Thyroid gland (tissue), 4 donors: ENCODE data around the gene SH3GLB1.

ENCODE experiments used
- POLR2A ChIP-seq, 2 donors: fragments of 450-650 bp; IDR thresholded peaks; one replicate each; pipeline ENCODE4 v1.6.1; 2017; ENCODE audit warnings: antibody characterized with exemption in 2 of 2, mild to moderate bottlenecking in 2 of 2, moderate library complexity in 1 of 2
- TF ChIP-seq, protein P1 (sequence below), 6 experiments: fragments of 200-600 bp in 3 of 6; fragments of 450-650 bp in 3 of 6; sonication (generic) in 3 of 6; IDR thresholded peaks; one replicate each; pipeline ENCODE4 v1.5.1; 2016 to 2019; ENCODE audit warnings: antibody characterized with exemption in 6 of 6, mild to moderate bottlenecking in 2 of 6, inconsistent platforms in 1 of 6, moderate library complexity in 1 of 6

- TF ChIP-seq, protein P1, sequence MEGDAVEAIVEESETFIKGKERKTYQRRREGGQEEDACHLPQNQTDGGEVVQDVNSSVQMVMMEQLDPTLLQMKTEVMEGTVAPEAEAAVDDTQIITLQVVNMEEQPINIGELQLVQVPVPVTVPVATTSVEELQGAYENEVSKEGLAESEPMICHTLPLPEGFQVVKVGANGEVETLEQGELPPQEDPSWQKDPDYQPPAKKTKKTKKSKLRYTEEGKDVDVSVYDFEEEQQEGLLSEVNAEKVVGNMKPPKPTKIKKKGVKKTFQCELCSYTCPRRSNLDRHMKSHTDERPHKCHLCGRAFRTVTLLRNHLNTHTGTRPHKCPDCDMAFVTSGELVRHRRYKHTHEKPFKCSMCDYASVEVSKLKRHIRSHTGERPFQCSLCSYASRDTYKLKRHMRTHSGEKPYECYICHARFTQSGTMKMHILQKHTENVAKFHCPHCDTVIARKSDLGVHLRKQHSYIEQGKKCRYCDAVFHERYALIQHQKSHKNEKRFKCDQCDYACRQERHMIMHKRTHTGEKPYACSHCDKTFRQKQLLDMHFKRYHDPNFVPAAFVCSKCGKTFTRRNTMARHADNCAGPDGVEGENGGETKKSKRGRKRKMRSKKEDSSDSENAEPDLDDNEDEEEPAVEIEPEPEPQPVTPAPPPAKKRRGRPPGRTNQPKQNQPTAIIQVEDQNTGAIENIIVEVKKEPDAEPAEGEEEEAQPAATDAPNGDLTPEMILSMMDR (IDR thresholded peaks at IDR 0.05), result no peak
- TF ChIP-seq POLR2A (IDR thresholded peaks at IDR 0.05), result no peak
Observed at GRCh38 chr1:86733340-86733739, 29.0 kb downstream of the SH3GLB1 start.
